Tibial artery (tissue), 4 donors: ENCODE data around the gene PRIMA1.

ENCODE experiments used
- DNase-seq, 2 donors: peaks; one replicate each; pipeline ENCODE4 v3.0.0-alpha.2; 2019
- H3K27ac ChIP-seq, 2 donors: fragments of 200-600 bp; sonication (generic) in 1 of 2; 1 replicate in 1 of 2; 2 replicates in 1 of 2; pipeline ENCODE4 v1.5.1; 2018 to 2019; ENCODE audit warnings: mild to moderate bottlenecking in 1 of 2
- H3K27me3 ChIP-seq, 2 donors: fragments of 200-600 bp; sonication (generic) in 1 of 2; one replicate each; pipeline versions ENCODE4 v1.5.1 to v1.6.0; 2016 to 2019
- H3K36me3 ChIP-seq, 3 donors: fragments of 200-600 bp; sonication (generic) in 2 of 3; one replicate each; pipeline ENCODE4 v1.5.1; 2016 to 2019; ENCODE audit warnings: mild to moderate bottlenecking in 2 of 3
- H3K4me1 ChIP-seq, 4 donors: fragments of 200-600 bp; sonication (generic) in 2 of 4; 1 replicate in 3 of 4; 2 replicates in 1 of 4; pipeline ENCODE4 v1.5.1; 2016 to 2019
- H3K4me3 ChIP-seq, 2 donors: fragments of 200-600 bp; sonication (generic) in 1 of 2; 1 replicate in 1 of 2; 2 replicates in 1 of 2; pipeline ENCODE4 v1.5.1; 2018 to 2019; ENCODE audit warnings: mild to moderate bottlenecking in 2 of 2
- H3K9me3 ChIP-seq, 3 donors: fragments of 200-600 bp; sonication (generic) in 1 of 3; one replicate each; pipeline ENCODE4 v1.5.1; 2016 to 2019
- CTCF ChIP-seq, 2 experiments: fragments of 200-600 bp in 1 of 2; fragments of 450-650 bp in 1 of 2; IDR thresholded peaks; one replicate each; pipeline ENCODE4 v1.5.1; 2017 to 2019; ENCODE audit warnings: antibody characterized with exemption in 2 of 2, mild to moderate bottlenecking in 1 of 2, moderate library complexity in 1 of 2
- intact Hi-C: fragments of 100-400 bp; cut with DNase I; formaldehyde crosslinking; loops from one replicate; pipeline ENCODE4 v1.15.0; 2023; ENCODE audit warnings: low total_unique reads

Gene PRIMA1

GRCh38 chr14:93753647-93754046, 34.6 kb downstream of the PRIMA1 start:
- TF ChIP-seq CTCF (IDR thresholded peaks at IDR 0.05): no peak
- H3K27ac ChIP-seq: no peak overlapping the region
- H3K36me3 ChIP-seq: no peaks in the 10 kb centered on the region
- H3K4me1 ChIP-seq: peaks cover 0 to 19% (median 12%) of the 10 kb centered on the region in 4 donors
- DNase-seq: no peak
- intact Hi-C loops: no loop called here
- no peaks in the 10 kb centered on the region for H3K27me3 ChIP-seq
- no peaks in the 10 kb centered on the region for H3K9me3 ChIP-seq
- H3K4me3 ChIP-seq: no peak overlapping the region

- H3K4me1 ChIP-seq: peaks cover 0 to 19% (median 12%) of the 10 kb centered on the region in 4 donors
- H3K36me3 ChIP-seq: no peaks in the 10 kb centered on the region
- peak; percentile 31 to 81 for DNase-seq
- no peak overlapping the region for H3K27ac ChIP-seq
- H3K27me3 ChIP-seq: no peaks in the 10 kb centered on the region
- no peak overlapping the region for H3K4me3 ChIP-seq
- intact Hi-C loops: no loop called here
- no peak for TF ChIP-seq CTCF (IDR thresholded peaks at IDR 0.05)
- no peaks in the 10 kb centered on the region for H3K9me3 ChIP-seq
Measured at GRCh38 chr14:93752980-93753561, 35.2 kb downstream of the PRIMA1 start.

DNA sequence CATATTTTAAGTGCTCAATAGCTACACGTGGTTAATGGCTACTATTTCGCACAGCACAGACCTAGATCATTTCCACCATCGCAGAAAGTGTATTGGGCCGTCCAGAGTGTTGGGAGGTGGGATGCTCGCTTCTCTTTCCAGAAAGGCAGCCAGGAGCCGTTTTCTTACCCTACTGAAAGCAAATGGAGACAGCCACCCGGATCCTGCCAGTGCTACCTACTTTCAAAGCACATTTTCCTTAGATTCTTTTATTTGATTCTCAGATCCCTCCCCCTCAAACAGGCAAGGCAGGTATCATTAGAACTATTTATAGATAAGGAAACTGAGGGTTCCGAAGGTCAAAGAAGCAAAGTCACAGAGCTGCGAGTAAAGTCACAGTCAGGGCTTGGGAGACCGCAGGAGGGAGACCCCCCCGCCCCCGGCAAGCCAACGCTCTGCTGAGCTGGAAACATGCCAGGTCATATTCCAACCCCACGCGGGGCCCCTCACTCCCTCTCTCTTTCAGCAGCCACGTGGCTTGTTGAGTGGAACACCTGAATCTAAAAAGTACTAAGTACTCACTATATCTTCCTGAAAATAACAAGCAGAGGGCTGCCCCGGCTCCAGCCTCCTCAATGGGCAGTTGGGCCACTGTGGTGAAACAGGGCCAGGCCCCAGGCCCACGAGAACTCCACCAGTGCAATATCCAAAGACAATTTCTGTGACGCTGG, 36.2 kb downstream of the PRIMA1 start:
- intact Hi-C loops: no loop called here
- H3K4me1 ChIP-seq: peaks cover 0 to 19% (median 12%) of the 10 kb centered on the region in 4 donors
- no peak for DNase-seq

DNA sequence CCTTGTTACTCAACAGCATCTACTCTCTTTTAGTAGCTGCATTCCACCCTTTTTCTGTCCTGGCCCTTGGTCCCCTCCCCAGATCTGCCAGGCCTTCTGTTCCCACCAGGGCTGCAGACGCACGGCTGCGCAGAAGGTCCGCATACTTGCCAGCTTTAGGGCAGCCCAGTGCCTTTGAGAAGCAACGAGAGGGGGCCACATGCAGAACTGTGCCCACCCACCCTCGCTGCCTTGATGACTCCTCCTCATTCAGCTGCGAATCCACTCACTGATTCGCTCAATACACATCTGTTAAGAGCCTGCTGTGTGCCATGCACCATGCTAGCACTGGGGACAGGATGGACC, 39.2 kb downstream of the PRIMA1 start:
- Histone ChIP-seq H3K4me3 (no peak overlapping the region), H3K36me3 (no peaks in the 10 kb centered on the region), H3K4me1 (peaks cover 0 to 19% (median 12%) of the 10 kb centered on the region in 4 donors), H3K9me3 (no peaks in the 10 kb centered on the region), H3K27me3 (no peaks in the 10 kb centered on the region), H3K27ac (no peak overlapping the region)
- intact Hi-C loops: no loop called here
- no peak for DNase-seq
- TF ChIP-seq CTCF (IDR thresholded peaks at IDR 0.05): no peak

More for the DNA sequence above, 36.2 kb downstream of the PRIMA1 start:
- TF ChIP-seq CTCF (IDR thresholded peaks at IDR 0.05): no peak
- Histone ChIP-seq H3K27ac (no peak overlapping the region), H3K36me3 (no peaks in the 10 kb centered on the region), H3K27me3 (no peaks in the 10 kb centered on the region), H3K9me3 (no peaks in the 10 kb centered on the region), H3K4me3 (no peak overlapping the region)

- intact Hi-C loops: no loop called here
- H3K27ac ChIP-seq: no peak overlapping the region
- no peak overlapping the region for H3K4me3 ChIP-seq
- no peak for DNase-seq
- no peaks in the 10 kb centered on the region for H3K36me3 ChIP-seq
- peaks cover 0 to 15% (median 8%) of the 10 kb centered on the region in 4 donors for H3K4me1 ChIP-seq
- no peak for TF ChIP-seq CTCF (IDR thresholded peaks at IDR 0.05)
- no peaks in the 10 kb centered on the region for H3K9me3 ChIP-seq
- H3K27me3 ChIP-seq: no peaks in the 10 kb centered on the region
Measured at GRCh38 chr14:93748208-93749075, 39.8 kb downstream of the PRIMA1 start.
